Adipocyte (in vitro differentiated cells): ENCODE measurements around the gene ASNSD1.

Experiments
- DNase-seq: peaks from one replicate; pipeline ENCODE4 v3.0.0-alpha.2; 2015; ENCODE audit warnings: low read depth
- H3K27me3 ChIP-seq: replicated peaks from 2 replicates; pipeline ENCODE4 v1.7.0; 2013; ENCODE audit warnings: mild to moderate bottlenecking, low read length, moderate library complexity; ENCODE audit not compliant: control insufficient read depth, insufficient read depth
- H3K36me3 ChIP-seq: 2 replicates; pipeline ENCODE4 v1.7.0; 2013; ENCODE audit warnings: low read length, mild to moderate bottlenecking, moderate library complexity; ENCODE audit not compliant: control insufficient read depth, insufficient read depth, severe bottlenecking
- H3K4me1 ChIP-seq: 2 replicates; pipeline ENCODE4 v1.7.0; 2013; ENCODE audit warnings: mild to moderate bottlenecking, low read length, moderate library complexity; ENCODE audit not compliant: control insufficient read depth, insufficient read depth
- H3K4me3 ChIP-seq: 2 replicates; pipeline ENCODE4 v1.7.0; 2013; ENCODE audit warnings: mild to moderate bottlenecking, low read length, moderate library complexity
- H3K9ac ChIP-seq: 2 replicates; pipeline ENCODE4 v1.7.0; 2013; ENCODE audit warnings: mild to moderate bottlenecking, low read length, moderate library complexity
- H3K9me3 ChIP-seq: 2 replicates; pipeline ENCODE4 v1.7.0; 2013; ENCODE audit warnings: mild to moderate bottlenecking, low read length, moderate library complexity; ENCODE audit not compliant: control insufficient read depth

Gene ASNSD1

GRCh38 chr2:189628817-189629530 is 32.3 kb upstream of the ASNSD1 start:
- DNase-seq, result no peak

GRCh38 chr2:189629531-189630453 is 31.5 kb upstream of the ASNSD1 start:
- DNase-seq, result peak; percentile 72

More at GRCh38 chr2:189628817-189629530, 32.3 kb upstream of the ASNSD1 start:
- peak overlapping the region; percentile 33 for H3K9ac ChIP-seq
- H3K4me3 ChIP-seq, result no peak overlapping the region
- H3K36me3 ChIP-seq, result no peaks in the 10 kb centered on the region
- H3K27me3 ChIP-seq, result no peaks in the 10 kb centered on the region
- peaks cover 5% of the 10 kb centered on the region for H3K4me1 ChIP-seq
- no peaks in the 10 kb centered on the region for H3K9me3 ChIP-seq

GRCh38 chr2:189631849-189632248 is 29.4 kb upstream of the ASNSD1 start:
- Histone ChIP-seq H3K9ac (no peak overlapping the region), H3K27me3 (no peaks in the 10 kb centered on the region), H3K9me3 (no peaks in the 10 kb centered on the region), H3K4me1 (peaks cover 14% of the 10 kb centered on the region), H3K4me3 (no peak overlapping the region), H3K36me3 (no peaks in the 10 kb centered on the region)
- no peak for DNase-seq

More at GRCh38 chr2:189629531-189630453, 31.5 kb upstream of the ASNSD1 start:
- no peaks in the 10 kb centered on the region for H3K9me3 ChIP-seq
- peak overlapping the region; percentile 33 for H3K9ac ChIP-seq
- peaks cover 12% of the 10 kb centered on the region for H3K4me1 ChIP-seq
- no peak overlapping the region for H3K4me3 ChIP-seq
- H3K36me3 ChIP-seq, result no peaks in the 10 kb centered on the region
- H3K27me3 ChIP-seq, result no peaks in the 10 kb centered on the region

GRCh38 chr2:189633392-189633811 is 27.9 kb upstream of the ASNSD1 start:
- H3K4me1 ChIP-seq, result peaks cover 14% of the 10 kb centered on the region
- no peak overlapping the region for H3K9ac ChIP-seq
- no peaks in the 10 kb centered on the region for H3K27me3 ChIP-seq
- H3K36me3 ChIP-seq, result no peaks in the 10 kb centered on the region
- H3K9me3 ChIP-seq, result no peaks in the 10 kb centered on the region
- no peak overlapping the region for H3K4me3 ChIP-seq
- DNase-seq, result peak; percentile 35

GRCh38 chr2:189635353-189635752 is 25.9 kb upstream of the ASNSD1 start:
- Histone ChIP-seq H3K36me3 (no peaks in the 10 kb centered on the region), H3K27me3 (no peaks in the 10 kb centered on the region), H3K4me1 (peaks cover 14% of the 10 kb centered on the region), H3K4me3 (no peak overlapping the region), H3K9me3 (no peaks in the 10 kb centered on the region), H3K9ac (no peak overlapping the region)
- DNase-seq, result no peak

- H3K27me3 ChIP-seq, result no peaks in the 10 kb centered on the region
- H3K4me1 ChIP-seq, result peaks cover 13% of the 10 kb centered on the region
- H3K9ac ChIP-seq, result no peak overlapping the region
- no peak for DNase-seq
- H3K4me3 ChIP-seq, result no peak overlapping the region
- no peaks in the 10 kb centered on the region for H3K36me3 ChIP-seq
- no peaks in the 10 kb centered on the region for H3K9me3 ChIP-seq
These were observed 22.8 kb upstream of the ASNSD1 start for GRCh38 chr2:189638301-189639006.

GRCh38 chr2:189639007-189639609 is 22.2 kb upstream of the ASNSD1 start:
- no peak overlapping the region for H3K9ac ChIP-seq
- no peaks in the 10 kb centered on the region for H3K27me3 ChIP-seq
- no peak overlapping the region for H3K4me3 ChIP-seq
- no peaks in the 10 kb centered on the region for H3K9me3 ChIP-seq
- H3K36me3 ChIP-seq, result no peaks in the 10 kb centered on the region
- no peak for DNase-seq
- peaks cover 9% of the 10 kb centered on the region for H3K4me1 ChIP-seq

GRCh38 chr2:189641002-189641401 is 20.3 kb upstream of the ASNSD1 start:
- no peak for DNase-seq
- peaks cover under 1% of the 10 kb centered on the region for H3K4me1 ChIP-seq
- H3K4me3 ChIP-seq, result no peak overlapping the region
- no peaks in the 10 kb centered on the region for H3K9me3 ChIP-seq
- no peak overlapping the region for H3K9ac ChIP-seq
- no peaks in the 10 kb centered on the region for H3K36me3 ChIP-seq
- H3K27me3 ChIP-seq, result no peaks in the 10 kb centered on the region

GRCh38 chr2:189641590-189641989 is 19.7 kb upstream of the ASNSD1 start:
- H3K27me3 ChIP-seq, result no peaks in the 10 kb centered on the region
- no peaks in the 10 kb centered on the region for H3K36me3 ChIP-seq
- no peak overlapping the region for H3K4me3 ChIP-seq
- H3K4me1 ChIP-seq, result peaks cover 6% of the 10 kb centered on the region
- H3K9me3 ChIP-seq, result no peaks in the 10 kb centered on the region
- no peak for DNase-seq
- H3K9ac ChIP-seq, result no peak overlapping the region

- no peaks in the 10 kb centered on the region for H3K27me3 ChIP-seq
- H3K4me3 ChIP-seq, result no peak overlapping the region
- H3K4me1 ChIP-seq, result peaks cover 27% of the 10 kb centered on the region
- no peaks in the 10 kb centered on the region for H3K9me3 ChIP-seq
- H3K9ac ChIP-seq, result peak overlapping the region; percentile 55
- no peak for DNase-seq
- H3K36me3 ChIP-seq, result no peaks in the 10 kb centered on the region
These were observed 14.7 kb upstream of the ASNSD1 start for GRCh38 chr2:189646521-189646920.
